ENCODE measurements around the gene VSIG2.

The VSIG2 gene

GRCh38 chr11:124761301-124762104 lies 9.4 kb upstream of the VSIG2 start:
- no peaks in the 10 kb centered on the region for H3K79me2 ChIP-seq (ENCODE audit: insufficient read depth, low read length)
- H3K9me2 ChIP-seq (ENCODE audit: low read depth, low read length), result no peaks in the 10 kb centered on the region
- H3K4me1 ChIP-seq (ENCODE audit: insufficient read depth, low read length, severe bottlenecking), result peaks cover 16% of the 10 kb centered on the region
- no peaks in the 10 kb centered on the region for H3K36me3 ChIP-seq (ENCODE audit: insufficient read depth, low read length)
- H3K4me3 ChIP-seq (ENCODE audit: low read depth, low read length, poor library complexity, severe bottlenecking), result peak overlapping the region; percentile 68
- 0 out of 2 replicates have a peak, but pooled peaks cover 14% of the 10 kb centered on the region for H3K27me3 ChIP-seq (ENCODE audit: insufficient read depth, low read length)
- H2AFZ ChIP-seq (ENCODE audit: low read length), result no peak overlapping the region
- H3F3A ChIP-seq (ENCODE audit: insufficient read depth, low read length), result no peaks in the 10 kb centered on the region
- TF ChIP-seq CTCF (IDR thresholded peaks at IDR 0.05; ENCODE audit: low read length), result no peak
- no peak for TF ChIP-seq EZH2 (IDR thresholded peaks at IDR 0.05; ENCODE audit: borderline replicate concordance, low read length)
- no peak overlapping the region for H3K27ac ChIP-seq (ENCODE audit: low read depth, low read length, poor library complexity, severe bottlenecking)
- peak overlapping the region; percentile 60 for H3K4me2 ChIP-seq (ENCODE audit: low read length)
- H3K9ac ChIP-seq (ENCODE audit: low read length), result peak overlapping the region; percentile 26; the same call in 1 of the 2 replicates
- no peaks in the 10 kb centered on the region for H3K9me3 ChIP-seq (ENCODE audit: low read length)
- no peaks in the 10 kb centered on the region for H4K20me1 ChIP-seq (ENCODE audit: insufficient read depth, low read length)

GRCh38 chr11:124760806-124761205 lies 8.8 kb upstream of the VSIG2 start:
- no peaks in the 10 kb centered on the region for H3K9me3 ChIP-seq (ENCODE audit: low read length)
- H3K9ac ChIP-seq (ENCODE audit: low read length), result no peak overlapping the region
- no peaks in the 10 kb centered on the region for H3K79me2 ChIP-seq (ENCODE audit: insufficient read depth, low read length)
- no peak overlapping the region for H3K4me2 ChIP-seq (ENCODE audit: low read length)
- peaks cover 16% of the 10 kb centered on the region for H3K4me1 ChIP-seq (ENCODE audit: insufficient read depth, low read length, severe bottlenecking)
- H3K4me3 ChIP-seq (ENCODE audit: low read depth, low read length, poor library complexity, severe bottlenecking), result no peak overlapping the region
- H2AFZ ChIP-seq (ENCODE audit: low read length), result no peak overlapping the region
- H3K36me3 ChIP-seq (ENCODE audit: insufficient read depth, low read length), result no peaks in the 10 kb centered on the region
- H3F3A ChIP-seq (ENCODE audit: insufficient read depth, low read length), result no peaks in the 10 kb centered on the region
- no peaks in the 10 kb centered on the region for H4K20me1 ChIP-seq (ENCODE audit: insufficient read depth, low read length)
- H3K27ac ChIP-seq (ENCODE audit: low read depth, low read length, poor library complexity, severe bottlenecking), result no peak overlapping the region
- TF ChIP-seq EZH2 (IDR thresholded peaks at IDR 0.05; ENCODE audit: borderline replicate concordance, low read length), result no peak
- no peak for TF ChIP-seq CTCF (IDR thresholded peaks at IDR 0.05; ENCODE audit: low read length)
- H3K27me3 ChIP-seq (ENCODE audit: insufficient read depth, low read length), result 0 out of 2 replicates have a peak, but pooled peaks cover 14% of the 10 kb centered on the region
- no peaks in the 10 kb centered on the region for H3K9me2 ChIP-seq (ENCODE audit: low read depth, low read length)

GRCh38 chr11:124760205-124760652 lies 8.2 kb upstream of the VSIG2 start:
- H3K79me2 ChIP-seq (ENCODE audit: insufficient read depth, low read length), result no peaks in the 10 kb centered on the region
- H3K9me3 ChIP-seq (ENCODE audit: low read length), result no peaks in the 10 kb centered on the region
- 0 out of 2 replicates have a peak, but pooled peaks cover 14% of the 10 kb centered on the region for H3K27me3 ChIP-seq (ENCODE audit: insufficient read depth, low read length)
- no peak overlapping the region for H3K9ac ChIP-seq (ENCODE audit: low read length)
- no peaks in the 10 kb centered on the region for H4K20me1 ChIP-seq (ENCODE audit: insufficient read depth, low read length)
- peaks cover 16% of the 10 kb centered on the region for H3K4me1 ChIP-seq (ENCODE audit: insufficient read depth, low read length, severe bottlenecking)
- H2AFZ ChIP-seq (ENCODE audit: low read length), result no peak overlapping the region
- no peak overlapping the region for H3K27ac ChIP-seq (ENCODE audit: low read depth, low read length, poor library complexity, severe bottlenecking)
- no peak overlapping the region for H3K4me3 ChIP-seq (ENCODE audit: low read depth, low read length, poor library complexity, severe bottlenecking)
- H3F3A ChIP-seq (ENCODE audit: insufficient read depth, low read length), result no peaks in the 10 kb centered on the region
- no peak overlapping the region for H3K4me2 ChIP-seq (ENCODE audit: low read length)
- TF ChIP-seq EZH2 (IDR thresholded peaks at IDR 0.05; ENCODE audit: borderline replicate concordance, low read length) (no peak), CTCF (IDR thresholded peaks at IDR 0.05; ENCODE audit: low read length) (no peak)
- H3K36me3 ChIP-seq (ENCODE audit: insufficient read depth, low read length), result no peaks in the 10 kb centered on the region
- no peaks in the 10 kb centered on the region for H3K9me2 ChIP-seq (ENCODE audit: low read depth, low read length)
